Ammon's horn (tissue), 1 donor: Measurements from ENCODE around the gene NECAB3.

Experiments
- DNase-seq: peaks from one replicate; pipeline ENCODE4 v3.0.0-alpha.2; 2016; ENCODE audit warnings: low spot score

NECAB3 gene

DNA sequence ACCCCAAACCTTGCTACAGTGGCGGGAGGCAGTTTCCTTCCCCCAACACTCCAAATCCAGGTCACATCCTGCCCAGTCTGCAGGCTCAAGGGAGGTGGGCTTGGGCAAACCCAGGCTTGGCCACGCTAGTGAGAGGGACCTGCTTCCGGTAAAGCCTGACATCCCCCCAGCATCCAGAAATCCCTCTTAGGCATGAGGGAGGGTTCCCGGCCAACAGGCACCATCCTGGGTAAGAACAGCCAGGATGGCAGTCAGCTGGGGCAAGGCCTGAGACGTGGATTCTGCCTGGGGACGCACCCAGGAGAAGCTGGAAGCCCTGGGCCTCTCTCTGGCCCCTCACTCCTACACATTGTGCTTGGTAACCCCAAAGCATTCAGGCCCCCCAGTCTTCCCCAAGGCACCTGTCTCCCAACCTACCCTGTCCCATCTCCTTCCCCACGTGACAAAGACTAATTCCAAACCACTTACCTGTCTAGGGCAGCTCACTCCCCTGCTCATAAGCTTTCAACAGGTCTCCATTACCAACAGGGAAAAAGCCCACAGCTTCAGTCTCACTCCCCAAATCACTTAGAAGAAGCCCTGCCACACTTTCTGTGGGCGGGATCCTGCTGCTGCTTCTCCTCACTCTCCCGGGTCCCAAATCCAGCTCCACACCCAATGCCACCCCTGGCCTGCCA, 10.0 kb downstream of the NECAB3 start:
- no peak for DNase-seq

GRCh38 chr20:33663161-33664084, 10.8 kb downstream of the NECAB3 start:
- DNase-seq, result peak; percentile 88

GRCh38 chr20:33662172-33662571, 12.1 kb downstream of the NECAB3 start, which contains the start of gene C20orf144:
Gene C20orf144, plus strand, starts transcription at chr20:33662327. Its CDS starts 19 bp downstream, at chr20:33662346.
- DNase-seq, result no peak

- no peak for DNase-seq
Measured at GRCh38 chr20:33660685-33661058, 13.6 kb downstream of the NECAB3 start.

GRCh38 chr20:33660035-33660684, 14.1 kb downstream of the NECAB3 start:
- no peak for DNase-seq

DNA sequence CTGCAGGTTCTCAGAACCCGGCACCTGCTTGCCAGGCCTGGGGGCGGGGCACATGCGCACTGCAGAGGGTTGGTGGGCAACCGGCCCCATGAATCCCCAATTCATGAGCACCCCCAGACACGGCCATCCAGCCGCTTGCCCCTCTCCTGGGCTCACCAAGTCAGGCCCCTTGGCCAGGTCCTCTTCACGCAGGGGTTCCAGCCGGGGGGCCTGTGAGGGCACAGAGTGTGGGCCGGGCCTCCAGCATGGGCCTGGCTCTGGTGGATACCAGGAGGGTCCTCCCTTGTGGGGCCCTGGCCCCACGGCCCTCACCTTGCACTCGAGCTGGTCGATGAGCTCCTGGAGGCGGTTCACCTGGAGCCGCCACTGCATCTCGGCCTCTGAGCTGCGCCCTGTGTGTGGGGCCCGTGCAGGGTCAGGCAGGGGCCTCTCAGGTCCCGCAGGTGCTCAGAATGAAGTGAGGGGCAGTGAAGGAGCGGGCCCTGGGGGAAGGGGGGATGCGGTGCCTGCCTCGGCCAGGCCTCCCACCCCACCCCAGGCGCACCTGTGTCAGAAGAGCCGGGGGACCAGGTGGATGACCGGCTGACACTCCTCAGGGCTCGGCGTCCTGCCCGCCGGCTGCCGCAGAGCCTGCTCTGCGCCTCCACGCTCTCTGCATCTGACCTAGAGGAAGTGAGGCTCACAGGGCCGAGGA, 14.7 kb downstream of the NECAB3 start:
- no peak for DNase-seq

GRCh38 chr20:33658929-33659328, 15.3 kb downstream of the NECAB3 start:
- no peak for DNase-seq

GRCh38 chr20:33658510-33658909, 15.7 kb downstream of the NECAB3 start:
- DNase-seq, result no peak

DNA sequence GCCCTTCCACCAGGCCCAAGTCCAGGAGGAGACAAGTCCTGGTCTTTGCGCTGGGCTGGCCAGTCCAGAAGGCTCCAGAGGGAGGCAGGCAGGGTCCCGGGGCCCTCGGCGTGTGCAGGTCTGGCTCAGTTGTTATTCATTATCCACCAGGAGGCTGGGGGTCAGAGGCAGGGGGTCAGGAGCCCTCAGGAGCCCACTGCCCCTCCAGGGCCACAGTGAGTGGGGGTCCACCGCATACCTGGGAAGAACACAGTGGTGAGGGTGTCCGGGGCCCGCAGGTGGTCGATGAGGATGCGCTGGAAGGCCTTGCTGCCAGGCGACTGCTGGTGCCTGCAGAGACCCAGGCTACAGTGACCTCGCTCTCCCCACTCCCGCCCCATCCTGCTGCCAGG, 16.5 kb downstream of the NECAB3 start:
- no peak for DNase-seq

- no peak for DNase-seq
Measured at GRCh38 chr20:33656783-33657703, 17.2 kb downstream of the NECAB3 start.

DNA sequence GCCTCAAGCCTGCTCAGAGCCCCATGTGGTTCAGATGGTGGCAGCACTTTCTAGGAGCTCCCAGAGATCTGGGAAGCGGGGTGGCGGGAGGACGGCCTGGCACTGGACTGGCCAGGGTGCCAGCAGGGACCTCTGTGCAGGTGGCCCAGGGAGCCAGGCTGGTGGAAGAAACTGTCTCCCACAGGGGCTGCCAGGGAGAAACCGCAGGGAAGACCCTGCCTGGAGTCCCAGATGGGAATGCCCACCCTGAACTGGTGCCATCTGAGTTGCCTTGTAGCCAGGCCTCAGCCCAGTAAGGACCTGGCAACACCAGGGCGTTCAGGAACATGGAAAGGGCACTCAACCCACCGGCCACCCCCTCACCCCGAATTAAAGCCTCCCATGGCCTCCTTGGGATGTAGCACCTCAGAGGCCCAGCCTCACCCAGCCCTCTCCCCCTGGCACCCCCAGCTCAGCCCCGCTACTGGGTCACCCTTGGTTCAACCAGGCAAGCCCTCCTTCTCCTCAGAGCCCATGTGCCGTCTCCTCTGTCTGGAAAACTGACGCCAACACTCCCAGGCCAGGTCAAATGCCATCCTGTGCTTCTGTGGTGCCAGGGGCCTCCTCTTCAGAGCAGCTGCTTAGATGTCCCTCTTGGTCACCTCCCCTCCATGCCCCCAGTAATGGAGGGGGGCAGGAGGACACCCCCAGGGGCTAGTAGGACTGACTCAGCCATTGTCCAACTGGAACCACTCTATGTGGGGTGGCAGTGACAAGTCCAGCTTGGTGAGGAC, 18.0 kb downstream of the NECAB3 start:
- DNase-seq, result no peak

GRCh38 chr20:33655164-33655563, 19.1 kb downstream of the NECAB3 start:
- DNase-seq, result no peak

DNA sequence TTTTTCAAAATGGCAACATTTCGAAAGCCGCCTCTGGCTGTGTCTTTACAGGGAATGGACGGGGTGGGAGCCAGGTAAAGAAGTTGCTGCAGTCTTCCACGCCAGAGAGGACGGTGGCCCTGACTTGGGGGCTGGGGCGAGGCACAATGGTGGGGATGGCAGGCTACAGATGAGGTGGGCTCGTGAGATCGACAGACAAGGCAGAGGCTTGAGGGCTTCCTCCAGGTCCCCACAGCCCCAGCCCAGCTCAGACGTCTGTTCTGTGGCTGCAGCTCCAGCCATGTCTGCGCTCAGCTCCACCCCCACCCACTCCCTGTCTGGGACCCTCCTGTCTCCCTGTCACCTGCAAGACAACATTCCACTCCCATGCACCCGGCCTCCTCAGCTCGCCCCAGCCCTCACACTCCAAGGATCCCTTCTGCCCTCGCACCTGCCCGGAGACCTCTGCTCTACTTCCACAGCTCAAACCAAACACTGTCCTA, 19.5 kb downstream of the NECAB3 start:
- DNase-seq, result no peak

- DNase-seq, result no peak
Measured at GRCh38 chr20:33653900-33654596, 20.2 kb downstream of the NECAB3 start.

DNA sequence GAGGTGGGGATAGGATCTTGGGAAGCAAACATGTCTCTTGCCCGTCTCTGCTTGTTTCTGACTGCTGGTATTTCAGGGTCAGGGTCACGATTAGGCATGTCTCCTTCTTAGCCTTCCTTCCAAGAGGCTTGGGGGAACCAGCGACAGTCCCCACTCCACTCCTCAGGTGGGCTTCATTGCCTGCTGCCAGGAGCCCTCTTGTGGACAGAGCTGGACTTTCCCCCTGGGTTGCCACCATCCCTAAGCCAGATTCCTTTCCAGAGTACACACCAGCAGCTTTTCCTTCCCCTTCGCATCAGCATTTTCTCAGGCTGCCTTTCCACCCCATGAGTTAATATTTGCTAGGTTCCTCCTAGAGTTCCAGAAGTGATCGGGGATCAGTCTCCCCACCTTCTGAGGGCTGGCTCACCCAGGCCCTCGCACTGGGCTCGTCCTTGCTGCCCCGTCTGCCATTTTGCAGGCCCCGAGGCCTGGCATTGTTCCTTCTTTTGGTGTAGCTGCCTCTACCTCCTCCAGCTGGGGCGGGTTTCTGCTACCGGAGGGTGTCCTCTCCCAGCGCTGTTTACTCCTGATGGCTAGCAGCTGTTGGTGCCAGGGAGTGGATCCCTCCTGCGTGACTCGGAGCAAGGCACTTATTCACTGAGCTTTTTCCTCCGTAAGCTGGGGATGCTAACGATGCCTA, 20.9 kb downstream of the NECAB3 start:
- DNase-seq, result peak; percentile 81

GRCh38 chr20:33651562-33652048, 22.6 kb downstream of the NECAB3 start:
- DNase-seq, result no peak

DNA sequence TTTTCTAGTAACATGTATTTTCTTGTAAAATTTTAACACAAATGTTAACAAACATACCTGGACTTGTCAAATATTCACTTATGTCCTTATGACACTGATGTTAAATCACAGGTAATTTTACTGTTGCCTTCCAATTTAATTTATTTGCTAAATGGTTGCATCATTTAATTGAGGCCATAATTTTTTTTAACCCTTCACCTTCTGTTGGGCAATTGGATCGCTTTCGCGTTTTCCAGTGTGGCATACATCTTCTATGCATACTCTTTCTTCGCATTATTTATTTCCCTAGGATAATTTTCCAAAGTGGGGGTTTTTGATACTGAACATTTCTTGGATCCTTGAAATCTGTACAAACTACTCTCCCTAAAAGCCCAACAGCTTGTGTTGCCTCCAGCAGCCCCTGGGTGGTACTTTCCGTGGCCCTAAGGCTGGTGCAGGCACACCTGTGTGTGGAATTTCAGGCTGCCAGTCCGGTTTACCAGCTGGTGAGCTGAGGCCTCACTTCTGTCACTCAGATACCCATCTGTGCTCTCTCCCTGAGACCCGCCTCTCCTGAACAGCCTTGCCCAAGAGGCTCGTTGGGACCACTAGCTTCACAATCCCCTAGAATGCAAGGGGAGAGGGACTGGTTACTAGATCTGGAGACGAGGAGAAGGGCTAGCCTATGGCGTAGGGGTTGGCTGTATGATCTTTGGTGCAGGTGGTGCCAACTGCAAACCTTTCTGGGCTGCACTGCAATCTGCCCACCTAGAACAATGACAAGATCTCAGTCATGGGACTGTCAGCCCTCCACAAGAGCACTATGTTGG, 23.3 kb downstream of the NECAB3 start:
- no peak for DNase-seq
